Amniotic stem cell (primary cell): ENCODE data around the gene CAMTA1.
"Not testable (repeated sequence)": the region's sequence is repeated elsewhere in the genome, so short reads cannot be mapped to it uniquely, and the experiment has no call there.

ENCODE experiments used
- DNase-seq: peaks from one replicate; lab custom pipeline; 2025; lab: John Stamatoyannopoulos, UW

The CAMTA1 gene

GRCh38 chr1:7150724-7151280 lies 365.5 kb downstream of the CAMTA1 start:
- DNase-seq = no peak

GRCh38 chr1:7151978-7152377 lies 366.7 kb downstream of the CAMTA1 start:
- DNase-seq = no peak

- DNase-seq = no peak
Observed at GRCh38 chr1:7152655-7153054, 367.4 kb downstream of the CAMTA1 start.

- no peak for DNase-seq
Observed at GRCh38 chr1:7153464-7153863, 368.2 kb downstream of the CAMTA1 start.

GRCh38 chr1:7159116-7159781 lies 374.0 kb downstream of the CAMTA1 start:
- DNase-seq = no peak

GRCh38 chr1:7168554-7168953 lies 383.3 kb downstream of the CAMTA1 start:
- DNase-seq = not testable (repeated sequence)

- no peak for DNase-seq
Observed at GRCh38 chr1:7171168-7171567, 385.9 kb downstream of the CAMTA1 start.

- DNase-seq = no peak
Observed at GRCh38 chr1:7171574-7171973, 386.3 kb downstream of the CAMTA1 start.

- DNase-seq = no peak
Observed at GRCh38 chr1:7172804-7173203, 387.6 kb downstream of the CAMTA1 start.

- DNase-seq = no peak
Observed at GRCh38 chr1:7174561-7174960, 389.3 kb downstream of the CAMTA1 start.

- no peak for DNase-seq
Observed at GRCh38 chr1:7174980-7175906, 390.0 kb downstream of the CAMTA1 start.

- DNase-seq = no peak
Observed at GRCh38 chr1:7177021-7177420, 391.8 kb downstream of the CAMTA1 start.

- no peak for DNase-seq
Observed at GRCh38 chr1:7177438-7178146, 392.3 kb downstream of the CAMTA1 start.

- DNase-seq = no peak
Observed at GRCh38 chr1:7178336-7178735, 393.1 kb downstream of the CAMTA1 start.

- no peak for DNase-seq
Observed at GRCh38 chr1:7178741-7179140, 393.5 kb downstream of the CAMTA1 start.

GRCh38 chr1:7185721-7186120 lies 400.5 kb downstream of the CAMTA1 start:
- no peak for DNase-seq

GRCh38 chr1:7186382-7187111 lies 401.3 kb downstream of the CAMTA1 start:
- no peak for DNase-seq

- no peak for DNase-seq
Observed at GRCh38 chr1:7187112-7187493, 401.8 kb downstream of the CAMTA1 start.

GRCh38 chr1:7190261-7190660 lies 405.0 kb downstream of the CAMTA1 start:
- DNase-seq = no peak

GRCh38 chr1:7192453-7192852 lies 407.2 kb downstream of the CAMTA1 start:
- no peak for DNase-seq

GRCh38 chr1:7196036-7196911 lies 411.0 kb downstream of the CAMTA1 start:
- no peak for DNase-seq
